H1 (cell line): Measurements from ENCODE around the gene RNF10. TPM values are rescaled to one million over a fixed set of nuclear protein-coding genes. Genes with fewer than 3 reads are reported as not detected.

Experiments
- CTCF ChIA-PET: fragments of 300-600 bp; sonication (Branson Sonifier 250); formaldehyde crosslinking; loops from one replicate; lab custom pipeline; 2021; ENCODE audit not compliant: partially characterized antibody; lab: Charles Lee
- POLR2A ChIA-PET: fragments of 300-600 bp; sonication (Branson Sonifier 250); formaldehyde crosslinking; loops from one replicate; lab custom pipeline; 2021; ENCODE audit warnings: inconsistent platforms; ENCODE audit not compliant: partially characterized antibody; lab: Charles Lee
- DNase-seq, 2 experiments: peaks; one replicate each; pipeline versions ENCODE4 v3.0.0 to v3.0.0-alpha.2; 2010 to 2022; ENCODE audit warnings: low spot score in 2 of 2, low read depth in 1 of 2, mixed read lengths in 1 of 2
- FAIRE-seq: peaks from 2 replicates; lab custom pipeline; 2011; peaks lifted over from hg19 to GRCh38; lab: Jason Lieb, UNC
- H2AFZ ChIP-seq: 2 replicates; pipeline ENCODE4 v1.8.1; 2012; ENCODE audit warnings: low read length, inconsistent platforms
- H2AK5ac ChIP-seq: 2 replicates; pipeline ENCODE4 v1.6.1; 2013; ENCODE audit warnings: low read depth, low read length
- H2BK120ac ChIP-seq: replicated peaks from 2 replicates; pipeline ENCODE3; 2013; ENCODE audit warnings: low read depth, low read length, inconsistent platforms
- H2BK12ac ChIP-seq: 2 replicates; pipeline ENCODE4 v1.6.1; 2013; ENCODE audit warnings: low read depth, low read length
- H2BK15ac ChIP-seq: 2 replicates; pipeline ENCODE4 v1.6.1; 2013; ENCODE audit warnings: low read length
- H2BK20ac ChIP-seq: 2 replicates; pipeline ENCODE4 v1.6.1; 2013; ENCODE audit warnings: low read length
- H2BK5ac ChIP-seq: 2 replicates; pipeline ENCODE4 v1.6.1; 2013; ENCODE audit warnings: low read depth, low read length
- H3K14ac ChIP-seq: 2 replicates; pipeline ENCODE4 v1.6.1; 2013; ENCODE audit warnings: inconsistent platforms; ENCODE audit not compliant: insufficient read length
- H3K18ac ChIP-seq: 2 replicates; pipeline ENCODE4 v1.6.1; 2013; ENCODE audit warnings: low read length; ENCODE audit errors: extremely low read depth
- H3K23ac ChIP-seq: 2 replicates; pipeline ENCODE4 v1.6.1; 2013; ENCODE audit warnings: inconsistent platforms; ENCODE audit not compliant: insufficient read length
- H3K23me2 ChIP-seq: 2 replicates; pipeline ENCODE4 v1.6.1; 2013; ENCODE audit warnings: low read depth, low read length
- H3K27ac ChIP-seq: 2 replicates; pipeline ENCODE4 v1.6.1; 2011; ENCODE audit warnings: low read depth, low read length, inconsistent platforms
- H3K27me3 ChIP-seq, 4 experiments: replicated peaks in 1 of 4; 1 replicate in 1 of 4; 2 replicates in 3 of 4; pipeline versions ENCODE4 v1.6.1 to v1.8.1; 2011 to 2013; ENCODE audit warnings: low read length in 3 of 4, mild to moderate bottlenecking in 3 of 4, inconsistent platforms in 2 of 4, mixed read lengths in 2 of 4, moderate library complexity in 1 of 4; ENCODE audit not compliant: control insufficient read depth in 3 of 4, insufficient read depth in 3 of 4; ENCODE audit errors: extremely low read depth in 1 of 4
- H3K36me3 ChIP-seq, 4 experiments: 2 replicates each; pipeline versions ENCODE4 v1.6.1 to v1.8.1; 2011 to 2013; ENCODE audit warnings: mild to moderate bottlenecking in 4 of 4, low read length in 3 of 4, moderate library complexity in 2 of 4, control low read depth in 1 of 4, inconsistent platforms in 1 of 4; ENCODE audit not compliant: insufficient read depth in 4 of 4, control insufficient read depth in 2 of 4
- H3K4ac ChIP-seq: replicated peaks from 2 replicates; pipeline ENCODE3; 2013; ENCODE audit warnings: low read length, low read depth, mixed read lengths, inconsistent platforms; ENCODE audit not compliant: insufficient read length
- H3K4me1 ChIP-seq, 4 experiments: replicated peaks in 1 of 4; 1 replicate in 1 of 4; 2 replicates in 3 of 4; pipeline versions ENCODE4 v1.6.1 to v1.8.1; 2011 to 2013; ENCODE audit warnings: low read length in 3 of 4, inconsistent platforms in 2 of 4, mixed read lengths in 1 of 4; ENCODE audit not compliant: insufficient read depth in 4 of 4, control insufficient read depth in 3 of 4
- H3K4me2 ChIP-seq, 2 experiments: 2 replicates each; pipeline versions ENCODE4 v1.6.1 to v1.8.1; 2011 to 2013; ENCODE audit warnings: low read depth in 2 of 2, low read length in 2 of 2, control low read depth in 1 of 2, inconsistent platforms in 1 of 2, mild to moderate bottlenecking in 1 of 2; ENCODE audit not compliant: insufficient read depth in 1 of 2
- H3K4me3 ChIP-seq, 4 experiments: fragments of 200-600, 300-600 bp in 1 of 4; sonication (generic), shearing (Covaris generic), sonication (Bioruptor Twin) in 1 of 4; 2 replicates each; pipeline versions ENCODE4 v1.5.1 to v1.8.1; 2011 to 2016; ENCODE audit warnings: low read length in 4 of 4, low read depth in 3 of 4, control low read depth in 2 of 4, inconsistent platforms in 2 of 4, mild to moderate bottlenecking in 2 of 4, mixed read lengths in 1 of 4, moderate library complexity in 1 of 4; ENCODE audit not compliant: insufficient read depth in 2 of 4; ENCODE audit errors: extremely low read depth in 1 of 4
- H3K56ac ChIP-seq: replicated peaks from 2 replicates; pipeline ENCODE3; 2013; ENCODE audit warnings: low read depth, mild to moderate bottlenecking, mixed read lengths, low read length, inconsistent platforms; ENCODE audit not compliant: insufficient read length
- H3K79me1 ChIP-seq: 2 replicates; pipeline ENCODE4 v1.6.1; 2013; ENCODE audit warnings: low read depth, low read length, control low read depth
- H3K79me2 ChIP-seq, 2 experiments: 2 replicates each; pipeline versions ENCODE4 v1.6.1 to v1.8.1; 2012 to 2013; ENCODE audit warnings: low read length in 2 of 2, mild to moderate bottlenecking in 2 of 2, inconsistent platforms in 1 of 2; ENCODE audit not compliant: insufficient read depth in 2 of 2, control insufficient read depth in 1 of 2
- H3K9ac ChIP-seq, 4 experiments: replicated peaks in 1 of 4; 1 replicate in 1 of 4; 2 replicates in 3 of 4; pipeline versions ENCODE4 v1.6.1 to v1.8.1; 2011 to 2013; ENCODE audit warnings: low read depth in 3 of 4, low read length in 3 of 4, control low read depth in 2 of 4, mild to moderate bottlenecking in 2 of 4, moderate library complexity in 2 of 4, inconsistent platforms in 1 of 4; ENCODE audit errors: extremely low read depth in 1 of 4
- H3K9me3 ChIP-seq, 2 experiments: 2 replicates each; pipeline versions ENCODE4 v1.6.1 to v1.8.1; 2012 to 2013; ENCODE audit warnings: mild to moderate bottlenecking in 2 of 2, moderate library complexity in 2 of 2, control low read depth in 1 of 2, inconsistent platforms in 1 of 2, low read depth in 1 of 2, low read length in 1 of 2, mixed read lengths in 1 of 2; ENCODE audit not compliant: insufficient read depth in 2 of 2
- H4K20me1 ChIP-seq, 2 experiments: replicated peaks in 1 of 2; 2 replicates each; pipeline versions ENCODE3 to v1.8.1; 2011 to 2013; ENCODE audit warnings: inconsistent platforms in 2 of 2, low read length in 2 of 2, mild to moderate bottlenecking in 1 of 2; ENCODE audit not compliant: insufficient read depth in 2 of 2, control insufficient read depth in 1 of 2
- H4K5ac ChIP-seq: 2 replicates; pipeline ENCODE4 v1.6.1; 2013; ENCODE audit warnings: low read length, low read depth, mixed read lengths, inconsistent platforms; ENCODE audit not compliant: insufficient read length
- H4K8ac ChIP-seq: 2 replicates; pipeline ENCODE4 v1.8.0; 2013; ENCODE audit warnings: mild to moderate bottlenecking, moderate library complexity, low read length, inconsistent platforms; ENCODE audit not compliant: insufficient read depth; ENCODE audit errors: extremely low read depth
- H4K91ac ChIP-seq: replicated peaks from 2 replicates; pipeline ENCODE3; 2013; ENCODE audit warnings: low read length, mixed read lengths, inconsistent platforms; ENCODE audit not compliant: insufficient read length
- ASH2L ChIP-seq: fragments of 200-600, 300-600 bp; sonication (generic); IDR thresholded peaks from one replicate; pipeline ENCODE4 v1.7.1; 2017; ENCODE audit warnings: low read length
- CEBPB ChIP-seq: IDR thresholded peaks from 2 replicates; pipeline ENCODE4 v1.6.1; 2012; ENCODE audit warnings: low read depth, low read length
- HDAC6 ChIP-seq: IDR thresholded peaks from one replicate; pipeline ENCODE4 v1.7.1; 2012; ENCODE audit warnings: low read depth, mild to moderate bottlenecking, inconsistent platforms, low read length, moderate library complexity
- MAFK ChIP-seq: IDR thresholded peaks from 2 replicates; pipeline ENCODE4 v1.6.1; 2012; ENCODE audit warnings: low read depth, mild to moderate bottlenecking, improper control_type of control experiment, low read length
- NRF1 ChIP-seq: IDR thresholded peaks from 2 replicates; pipeline ENCODE4 v1.6.1; 2011; ENCODE audit warnings: mild to moderate bottlenecking, low read depth, low read length, improper control_type of control experiment
- PHF8 ChIP-seq: fragments of 200-600 bp; sonication (generic); conservative IDR thresholded peaks from 2 replicates; pipeline ENCODE4 v1.7.1; 2012; ENCODE audit warnings: low read depth, mild to moderate bottlenecking, inconsistent platforms, low read length, moderate library complexity
- SAP30 ChIP-seq: fragments of 300-600 bp; sonication (generic); IDR thresholded peaks from 2 replicates; pipeline ENCODE4 v1.7.1; 2012; ENCODE audit warnings: low read length, moderate library complexity, mild to moderate bottlenecking, inconsistent platforms; ENCODE audit not compliant: insufficient read depth, insufficient replicate concordance
- SIN3A ChIP-seq, 2 experiments: IDR thresholded peaks in 1 of 2; conservative IDR thresholded peaks in 1 of 2; 2 replicates each; pipeline ENCODE4 v1.6.1; 2011 to 2012; ENCODE audit warnings: low read length in 2 of 2, improper control_type of control experiment in 1 of 2, low read depth in 1 of 2, mild to moderate bottlenecking in 1 of 2
- TAF1 ChIP-seq: IDR thresholded peaks from 2 replicates; pipeline ENCODE4 v1.6.1; 2011; ENCODE audit warnings: mild to moderate bottlenecking, low read depth, low read length
- TBP ChIP-seq: IDR thresholded peaks from 2 replicates; pipeline ENCODE4 v1.6.1; 2011; ENCODE audit warnings: low read depth, low read length, improper control_type of control experiment
- TCF12 ChIP-seq: IDR thresholded peaks from 2 replicates; pipeline ENCODE4 v1.6.1; 2011; ENCODE audit warnings: low read depth, mild to moderate bottlenecking, low read length
- WGBS, 2 experiments: shearing (Covaris generic) in 1 of 2; methylation state at CpG; one replicate each; pipeline versions ENCODE4 v1.1.6 to v1.1.7; 2013 to 2015; ENCODE audit warnings: low lambda C conversion rate in 2 of 2, mixed read lengths in 2 of 2, inconsistent platforms in 1 of 2, low coverage in 1 of 2, missing lambda C conversion rate in 1 of 2; ENCODE audit not compliant: insufficient replicate concordance in 2 of 2, insufficient coverage in 1 of 2, insufficient read length in 1 of 2; ENCODE audit errors: extremely low coverage in 1 of 2, missing lambda C conversion rate in 1 of 2; 5-methylcytosine and 5-hydroxymethylcytosine counted together
- polyA plus RNA-seq, 7 experiments: library from polyadenylated mRNA; depleted of rRNA in 3 of 7; stranded (reverse) in 5 of 7; unstranded in 2 of 7; fragments of >200 nt in 5 of 7; fragments of 200-250 nt in 2 of 7; gene quantifications; 1 replicate in 5 of 7; 2 replicates in 1 of 7; 4 replicates in 1 of 7; pipeline versions ENCODE4 v1.2.1 to v1.2.3, GENCODE V29; 2011 to 2013; ENCODE audit warnings: missing spikeins in 2 of 7, mixed read lengths in 2 of 7
- total RNA-seq: library from RNA; stranded (reverse); fragmentation: NEBNext Ultra II Directional; extraction: Animal tissue kit (Norgen Biotek cat#: 25700); gene quantifications from 2 replicates; pipeline ENCODE4 v1.2.1, GENCODE V29; 2021
- TF ChIP-seq, protein P1 (sequence below): IDR thresholded peaks from 2 replicates; pipeline ENCODE4 v1.6.1; 2011; ENCODE audit warnings: low read depth, mild to moderate bottlenecking, low read length; ENCODE audit not compliant: insufficient read depth
- TF ChIP-seq, protein P2 (sequence below): IDR thresholded peaks from 2 replicates; pipeline ENCODE4 v1.6.1; 2011; ENCODE audit warnings: low read length, improper control_type of control experiment

Gene RNF10
- total and polyA plus RNA-seq, 2 of the 8 experiments (the other 6 are each of a cell fraction or from before 2014, with no cell fraction given), result 71.6 to 171 TPM

DNA sequence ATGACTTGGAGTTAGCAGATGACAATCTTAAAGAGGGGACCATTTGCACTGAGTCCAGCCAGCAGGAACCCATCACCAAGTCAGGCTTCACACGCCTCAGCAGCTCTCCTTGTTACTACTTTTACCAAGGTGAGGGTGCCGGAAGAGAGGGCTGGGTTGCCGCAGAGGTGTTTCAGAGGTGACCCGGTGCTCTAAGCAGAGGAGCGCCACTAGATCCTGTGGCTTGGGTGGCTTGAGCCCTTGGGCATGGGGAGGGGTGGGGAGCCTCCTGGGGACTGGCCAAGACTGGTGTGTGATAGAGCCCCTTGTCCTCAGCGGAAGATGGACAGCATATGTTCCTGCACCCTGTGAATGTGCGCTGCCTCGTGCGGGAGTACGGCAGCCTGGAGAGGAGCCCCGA lies 29.3 kb downstream of the RNF10 start:
- Histone ChIP-seq H3K4me1 (no peaks in the 10 kb centered on the region), H2BK5ac (no peak overlapping the region), H3K4me3 (no peak overlapping the region), H3K56ac (no peak overlapping the region), H3K23ac (no peak overlapping the region), H3K79me1 (no peaks in the 10 kb centered on the region), H3K79me2 (no peaks in the 10 kb centered on the region; a peak in 1 of 4 replicates), H2AK5ac (no peak overlapping the region), H4K8ac (no peak overlapping the region), H2BK12ac (no peak overlapping the region), H3K27ac (no peak overlapping the region), H4K91ac (no peak overlapping the region), H3K36me3 (peaks cover 41 to 82% (median 63%) of the 10 kb centered on the region in 4 experiments), H3K23me2 (no peaks in the 10 kb centered on the region), H3K9ac (no peak overlapping the region), H3K9me3 (no peaks in the 10 kb centered on the region), H3K27me3 (no peaks in the 10 kb centered on the region), H2AFZ (no peak overlapping the region), H3K14ac (no peak overlapping the region), H3K4me2 (no peak overlapping the region), H2BK120ac (no peak overlapping the region), H3K18ac (no peak overlapping the region), H3K4ac (no peak overlapping the region), H2BK20ac (no peak overlapping the region), H4K20me1 (peaks cover 7 to 11% of the 10 kb centered on the region in 2 experiments), H2BK15ac (no peak overlapping the region), H4K5ac (no peak overlapping the region)
- ChIA-PET CTCF (interaction anchor here (1.0 kb wide), 1 partner anchor 18 kb away, joined by 3 read pairs; no protein-coding TSS in a partner anchor), POLR2A (no interaction called here)
- WGBS, 2 experiments, result 94% methylated on average over 11 of the region's 11 CpGs; no CpG with 5 or more reads in 1 of the 2 experiments
- FAIRE-seq (no peak), DNase-seq (no peak)
- no peak for TF ChIP-seq ASH2L
- TF ChIP-seq NRF1, result no peak
- no peak for TF ChIP-seq SAP30
- TF ChIP-seq HDAC6, result no peak
- no peak for TF ChIP-seq SIN3A (conservative IDR thresholded peaks at IDR 0.05 in 1 of 2, IDR thresholded peaks at IDR 0.05 in 1 of 2; ENCODE audit: low read depth in 1 of 2, low read length in 2 of 2)
- no peak for TF ChIP-seq MAFK
- TF ChIP-seq TCF12, result no peak
- no peak for TF ChIP-seq TAF1
- TF ChIP-seq TBP, result no peak
- TF ChIP-seq, protein P1, sequence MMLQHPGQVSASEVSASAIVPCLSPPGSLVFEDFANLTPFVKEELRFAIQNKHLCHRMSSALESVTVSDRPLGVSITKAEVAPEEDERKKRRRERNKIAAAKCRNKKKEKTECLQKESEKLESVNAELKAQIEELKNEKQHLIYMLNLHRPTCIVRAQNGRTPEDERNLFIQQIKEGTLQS, result no peak
- no peak for TF ChIP-seq PHF8
- no peak for TF ChIP-seq CEBPB
- TF ChIP-seq, protein P2, sequence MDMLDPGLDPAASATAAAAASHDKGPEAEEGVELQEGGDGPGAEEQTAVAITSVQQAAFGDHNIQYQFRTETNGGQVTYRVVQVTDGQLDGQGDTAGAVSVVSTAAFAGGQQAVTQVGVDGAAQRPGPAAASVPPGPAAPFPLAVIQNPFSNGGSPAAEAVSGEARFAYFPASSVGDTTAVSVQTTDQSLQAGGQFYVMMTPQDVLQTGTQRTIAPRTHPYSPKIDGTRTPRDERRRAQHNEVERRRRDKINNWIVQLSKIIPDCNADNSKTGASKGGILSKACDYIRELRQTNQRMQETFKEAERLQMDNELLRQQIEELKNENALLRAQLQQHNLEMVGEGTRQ, result no peak
